Measurements from ENCODE around the gene PXK.
"Not testable (repeated sequence)": the region's sequence is repeated elsewhere in the genome, so short reads cannot be mapped to it uniquely, and the experiment has no call there.

The PXK gene

DNA sequence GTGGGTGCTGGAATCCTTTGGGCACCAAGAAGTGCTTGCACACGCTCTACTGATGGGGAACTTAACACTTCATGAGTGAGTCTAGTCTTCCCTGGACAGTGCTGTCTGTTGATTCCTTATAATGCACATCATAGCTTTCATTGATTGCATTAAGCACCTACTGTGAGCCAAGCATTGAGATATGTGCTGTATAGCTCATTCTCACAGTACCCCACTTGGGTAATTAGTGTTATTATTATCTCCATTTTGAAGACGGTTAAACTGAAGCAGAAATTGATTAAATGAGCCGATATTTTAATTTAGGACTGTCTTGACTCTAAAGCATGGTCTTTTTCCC lies 101.4 kb downstream of the PXK start:
- no peak for DNase-seq (ENCODE audit: low read depth, low spot score)
- TF ChIP-seq, protein P1, sequence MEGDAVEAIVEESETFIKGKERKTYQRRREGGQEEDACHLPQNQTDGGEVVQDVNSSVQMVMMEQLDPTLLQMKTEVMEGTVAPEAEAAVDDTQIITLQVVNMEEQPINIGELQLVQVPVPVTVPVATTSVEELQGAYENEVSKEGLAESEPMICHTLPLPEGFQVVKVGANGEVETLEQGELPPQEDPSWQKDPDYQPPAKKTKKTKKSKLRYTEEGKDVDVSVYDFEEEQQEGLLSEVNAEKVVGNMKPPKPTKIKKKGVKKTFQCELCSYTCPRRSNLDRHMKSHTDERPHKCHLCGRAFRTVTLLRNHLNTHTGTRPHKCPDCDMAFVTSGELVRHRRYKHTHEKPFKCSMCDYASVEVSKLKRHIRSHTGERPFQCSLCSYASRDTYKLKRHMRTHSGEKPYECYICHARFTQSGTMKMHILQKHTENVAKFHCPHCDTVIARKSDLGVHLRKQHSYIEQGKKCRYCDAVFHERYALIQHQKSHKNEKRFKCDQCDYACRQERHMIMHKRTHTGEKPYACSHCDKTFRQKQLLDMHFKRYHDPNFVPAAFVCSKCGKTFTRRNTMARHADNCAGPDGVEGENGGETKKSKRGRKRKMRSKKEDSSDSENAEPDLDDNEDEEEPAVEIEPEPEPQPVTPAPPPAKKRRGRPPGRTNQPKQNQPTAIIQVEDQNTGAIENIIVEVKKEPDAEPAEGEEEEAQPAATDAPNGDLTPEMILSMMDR (IDR thresholded peaks at IDR 0.05; ENCODE audit: insufficient read depth, low read length, missing control alignments), result no peak
- ChIA-PET POLR2A (interaction anchor here (1.2 to 1.9 kb wide), 2 partner anchors 10 to 128 kb away, joined by 4 to 8 read pairs; partner anchors contain the start of genes HTD2 and RPP14), CTCF (interaction anchor here (0.9 to 8.3 kb wide), 8 partner anchors 13 to 128 kb away, joined by 3 to 53 read pairs (median 4); partner anchors contain the start of genes HTD2 and RPP14)
- peak overlapping the region; percentile 46 for H3K4me3 ChIP-seq (ENCODE audit: low read depth, low read length)

GRCh38 chr3:58434511-58434910 lies 101.8 kb downstream of the PXK start:
- ChIA-PET POLR2A (interaction anchor here (1.0 to 1.9 kb wide), 3 partner anchors 10 to 128 kb away, joined by 3 to 8 read pairs (median 4); partner anchors contain the start of genes HTD2 and RPP14), CTCF (interaction anchor here (0.9 to 8.3 kb wide), 9 partner anchors 13 to 126 kb away, joined by 3 to 53 read pairs (median 3); no protein-coding TSS in a partner anchor)
- no peak for DNase-seq (ENCODE audit: low read depth, low spot score)
- H3K4me3 ChIP-seq (ENCODE audit: low read depth, low read length), result no peak overlapping the region
- TF ChIP-seq, protein P1 (IDR thresholded peaks at IDR 0.05; ENCODE audit: insufficient read depth, low read length, missing control alignments), result no peak

GRCh38 chr3:58434990-58435389 lies 102.3 kb downstream of the PXK start:
- no peak overlapping the region for H3K4me3 ChIP-seq (ENCODE audit: low read depth, low read length)
- TF ChIP-seq, protein P1 (IDR thresholded peaks at IDR 0.05; ENCODE audit: insufficient read depth, low read length, missing control alignments), result no peak
- ChIA-PET CTCF (interaction anchor here (0.9 to 8.3 kb wide), 10 partner anchors 14 to 268 kb away, joined by 3 to 53 read pairs (median 4); partner anchors contain the start of genes HTD2 and RPP14), POLR2A (interaction anchor here (1.0 to 1.9 kb wide), 2 partner anchors 37 to 129 kb away, joined by 3 to 8 read pairs; partner anchors contain the start of genes HTD2 and RPP14)
- peak; percentile 47 for DNase-seq (ENCODE audit: low read depth, low spot score)

DNA sequence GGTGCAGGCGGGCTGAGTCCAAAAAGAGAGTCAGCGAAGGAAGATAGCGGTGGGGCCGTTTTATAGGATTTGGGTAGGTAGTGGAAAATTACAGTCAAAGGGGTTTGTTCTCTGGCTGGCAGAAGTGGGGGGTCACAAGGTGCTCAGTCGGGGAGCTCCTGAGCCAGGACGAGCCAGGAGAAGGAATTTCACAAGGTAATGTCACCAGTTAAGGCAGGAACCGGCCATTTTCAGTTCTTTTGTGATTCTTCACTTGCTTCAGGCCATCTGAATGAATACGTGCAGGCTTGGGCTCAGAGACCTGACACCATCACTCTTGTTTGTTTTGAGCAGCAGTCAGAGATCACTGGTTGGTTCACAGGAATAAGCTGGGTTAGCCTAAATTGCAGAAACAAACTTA lies 104.6 kb downstream of the PXK start:
- CTCF ChIA-PET, result interaction anchor here (1.2 to 2.1 kb wide), 5 partner anchors 13 to 95 kb away, joined by 3 to 11 read pairs (median 4); partner anchors contain the start of gene KCTD6
- DNase-seq (ENCODE audit: low read depth, low spot score); POLR2A ChIA-PET; H3K4me3 ChIP-seq (ENCODE audit: low read depth, low read length): not testable (repeated sequence)

DNA sequence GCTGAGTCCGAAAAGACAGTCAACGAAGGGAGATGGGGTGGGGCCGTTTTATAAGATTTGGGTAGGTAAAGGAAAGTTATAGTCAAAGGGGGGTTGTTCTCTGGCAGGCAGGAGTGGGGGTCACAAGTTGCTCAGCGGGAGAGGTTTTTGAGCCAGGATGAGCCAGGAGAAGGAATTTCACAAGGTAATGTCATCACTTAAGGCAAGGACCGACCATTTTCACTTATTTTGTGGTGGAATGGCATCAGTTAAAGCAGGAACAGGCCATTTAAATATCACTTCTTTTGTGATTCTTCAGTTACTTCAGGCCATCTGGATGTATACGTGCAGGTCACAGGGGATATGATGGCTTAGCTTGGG lies 108.3 kb downstream of the PXK start:
- POLR2A ChIA-PET; H3K4me3 ChIP-seq (ENCODE audit: low read depth, low read length); DNase-seq (ENCODE audit: low read depth, low spot score): not testable (repeated sequence)
- CTCF ChIA-PET, result interaction anchor here (1.0 to 1.5 kb wide), 2 partner anchors 141 to 264 kb away, joined by 3 read pairs; no protein-coding TSS in a partner anchor

DNA sequence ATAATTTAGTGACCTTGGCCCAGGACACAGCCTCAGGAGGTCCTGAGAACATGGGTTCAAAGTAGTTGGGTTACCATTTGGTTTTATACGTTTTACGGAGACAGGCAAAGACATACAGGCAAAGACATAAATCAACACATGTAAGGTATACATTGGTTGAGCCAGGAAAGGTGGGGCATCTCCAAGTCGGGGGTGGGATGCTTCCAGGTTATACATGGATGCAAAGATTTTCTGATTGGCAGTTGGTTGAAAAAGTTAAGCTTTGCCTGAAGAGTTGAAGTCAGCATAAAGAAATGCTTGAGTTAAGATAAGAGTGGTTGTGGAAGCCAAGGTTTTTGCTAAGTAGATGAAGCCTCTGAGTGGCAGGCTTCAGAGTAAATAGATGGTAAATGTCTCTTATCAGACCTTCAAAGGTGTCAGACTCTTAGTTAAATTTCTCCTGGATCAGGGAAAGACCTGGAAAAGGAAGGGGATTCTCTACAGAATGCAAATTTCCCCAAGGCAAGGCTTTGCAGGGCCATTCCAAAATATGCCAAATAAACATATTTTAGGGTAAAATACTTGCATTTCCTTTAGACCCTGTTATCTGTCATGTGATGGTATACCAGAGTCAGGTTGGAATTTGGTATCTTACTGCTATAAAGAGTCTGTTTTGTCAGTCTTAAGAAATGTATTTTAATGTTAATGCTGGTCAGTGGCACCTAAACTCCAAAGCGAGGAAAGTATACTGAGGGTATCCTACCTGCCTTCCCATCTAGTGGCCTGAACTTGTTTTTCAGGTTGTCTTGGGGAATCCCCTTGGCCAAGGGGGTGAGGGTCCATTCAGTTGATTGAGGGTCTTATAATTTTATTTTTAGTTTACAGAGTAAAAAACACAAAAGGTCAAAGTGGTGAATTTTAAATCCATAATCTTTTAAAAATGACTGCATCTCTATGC lies 109.1 kb downstream of the PXK start:
- ChIA-PET POLR2A (no interaction called here), CTCF (interaction anchor here (1.0 to 1.5 kb wide), 2 partner anchors 142 to 265 kb away, joined by 3 read pairs; no protein-coding TSS in a partner anchor)
- H3K4me3 ChIP-seq (ENCODE audit: low read depth, low read length), result no peak overlapping the region
- TF ChIP-seq, protein P1 (IDR thresholded peaks at IDR 0.05; ENCODE audit: insufficient read depth, low read length, missing control alignments), result no peak
- no peak for DNase-seq (ENCODE audit: low read depth, low spot score)

DNA sequence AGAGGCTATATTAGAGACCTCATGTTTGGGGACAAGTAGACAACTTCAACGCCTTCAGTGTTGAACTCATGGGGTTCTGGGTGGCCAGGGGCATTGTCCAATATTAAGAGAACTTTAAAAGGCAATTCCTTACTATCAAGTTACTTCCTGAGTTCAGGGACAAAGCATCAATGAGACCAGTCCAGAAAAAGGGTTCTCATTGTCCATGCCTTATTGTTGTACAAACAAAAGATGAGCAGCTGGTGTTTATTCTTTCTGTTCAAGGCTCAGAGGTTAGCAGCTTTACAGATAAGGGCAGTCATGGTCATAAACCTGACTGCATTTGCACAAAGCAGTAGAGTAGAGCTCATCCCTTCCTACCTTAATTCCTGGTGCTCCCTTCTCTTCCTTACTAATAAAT lies 119.5 kb downstream of the PXK start:
- POLR2A ChIA-PET, result no interaction called here
- TF ChIP-seq, protein P1 (IDR thresholded peaks at IDR 0.05; ENCODE audit: insufficient read depth, low read length, missing control alignments), result no peak
- CTCF ChIA-PET, result interaction anchor here (1.2 to 2.4 kb wide), 2 partner anchors 9 to 11 kb away, joined by 3 to 13 read pairs; no protein-coding TSS in a partner anchor
- no peak overlapping the region for H3K4me3 ChIP-seq (ENCODE audit: low read depth, low read length)
- no peak for DNase-seq (ENCODE audit: low read depth, low spot score)
